Epithelial cell of esophagus (primary cell): ENCODE results near the gene INTS6.

Experiments
- DNase-seq: peaks from one replicate; pipeline ENCODE4 v3.0.0; 2010; ENCODE audit warnings: low read depth
- H3K4me3 ChIP-seq: 2 replicates; pipeline ENCODE4 v1.5.1; 2011; ENCODE audit warnings: mild to moderate bottlenecking, low read length, control low read depth
- TF ChIP-seq, protein P1 (sequence below): IDR thresholded peaks from 2 replicates; pipeline ENCODE4 v1.5.1; 2011; ENCODE audit warnings: low read depth, mild to moderate bottlenecking, low read length, control low read depth, inconsistent platforms; ENCODE audit not compliant: insufficient read depth; ENCODE audit errors: missing control alignments

Gene INTS6

DNA sequence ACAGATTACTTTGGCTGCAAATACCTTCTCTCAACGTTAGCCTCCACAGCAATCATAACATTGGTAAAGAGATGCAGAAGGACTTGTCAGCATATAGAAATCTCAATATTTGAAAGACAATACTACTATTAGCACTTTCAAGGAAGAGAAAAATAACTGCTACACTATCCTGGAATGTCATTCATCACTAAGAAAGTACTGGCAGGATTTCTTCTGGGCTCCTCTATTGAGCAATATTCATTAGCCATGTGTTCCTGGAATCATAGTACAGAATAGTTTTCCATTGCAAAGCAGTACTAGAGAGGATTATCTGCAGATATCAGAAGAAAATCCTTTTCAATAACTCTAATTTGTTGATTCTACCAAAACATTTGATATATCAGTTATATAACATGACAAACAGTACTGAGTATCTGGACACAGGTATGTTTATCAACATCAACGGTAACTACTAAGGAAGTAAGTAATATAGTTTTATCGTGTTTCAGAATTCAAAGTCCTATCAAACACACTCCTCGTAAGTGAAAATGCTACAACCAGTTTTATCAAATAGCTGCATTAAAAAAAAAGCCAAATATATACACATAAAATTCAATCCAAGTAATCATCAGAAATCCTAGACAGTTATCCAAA lies 27.3 kb downstream of the INTS6 start:
- H3K4me3 ChIP-seq = no peak overlapping the region
- TF ChIP-seq, protein P1, sequence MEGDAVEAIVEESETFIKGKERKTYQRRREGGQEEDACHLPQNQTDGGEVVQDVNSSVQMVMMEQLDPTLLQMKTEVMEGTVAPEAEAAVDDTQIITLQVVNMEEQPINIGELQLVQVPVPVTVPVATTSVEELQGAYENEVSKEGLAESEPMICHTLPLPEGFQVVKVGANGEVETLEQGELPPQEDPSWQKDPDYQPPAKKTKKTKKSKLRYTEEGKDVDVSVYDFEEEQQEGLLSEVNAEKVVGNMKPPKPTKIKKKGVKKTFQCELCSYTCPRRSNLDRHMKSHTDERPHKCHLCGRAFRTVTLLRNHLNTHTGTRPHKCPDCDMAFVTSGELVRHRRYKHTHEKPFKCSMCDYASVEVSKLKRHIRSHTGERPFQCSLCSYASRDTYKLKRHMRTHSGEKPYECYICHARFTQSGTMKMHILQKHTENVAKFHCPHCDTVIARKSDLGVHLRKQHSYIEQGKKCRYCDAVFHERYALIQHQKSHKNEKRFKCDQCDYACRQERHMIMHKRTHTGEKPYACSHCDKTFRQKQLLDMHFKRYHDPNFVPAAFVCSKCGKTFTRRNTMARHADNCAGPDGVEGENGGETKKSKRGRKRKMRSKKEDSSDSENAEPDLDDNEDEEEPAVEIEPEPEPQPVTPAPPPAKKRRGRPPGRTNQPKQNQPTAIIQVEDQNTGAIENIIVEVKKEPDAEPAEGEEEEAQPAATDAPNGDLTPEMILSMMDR = no peak
- peak; percentile 42 for DNase-seq

DNA sequence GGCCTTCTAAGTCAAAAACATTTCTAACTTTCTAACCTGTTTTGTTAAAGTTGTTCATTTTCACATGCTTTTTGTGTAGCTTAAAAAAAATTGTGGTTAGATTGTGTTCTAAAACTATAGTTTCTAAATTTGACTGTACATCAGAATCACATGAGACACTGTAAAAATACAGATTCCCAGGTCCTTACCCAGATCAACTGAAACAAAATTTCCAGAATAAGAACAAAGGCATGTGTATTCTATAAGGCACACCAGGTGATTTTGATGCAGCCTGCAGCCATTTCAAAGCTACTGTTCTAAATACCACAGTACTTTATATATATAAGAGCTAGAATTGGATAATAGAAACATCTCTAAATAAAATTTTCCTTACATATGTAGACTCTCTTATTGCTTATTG lies 29.1 kb downstream of the INTS6 start:
- DNase-seq = no peak
- TF ChIP-seq, protein P1 = no peak
- H3K4me3 ChIP-seq = no peak overlapping the region

DNA sequence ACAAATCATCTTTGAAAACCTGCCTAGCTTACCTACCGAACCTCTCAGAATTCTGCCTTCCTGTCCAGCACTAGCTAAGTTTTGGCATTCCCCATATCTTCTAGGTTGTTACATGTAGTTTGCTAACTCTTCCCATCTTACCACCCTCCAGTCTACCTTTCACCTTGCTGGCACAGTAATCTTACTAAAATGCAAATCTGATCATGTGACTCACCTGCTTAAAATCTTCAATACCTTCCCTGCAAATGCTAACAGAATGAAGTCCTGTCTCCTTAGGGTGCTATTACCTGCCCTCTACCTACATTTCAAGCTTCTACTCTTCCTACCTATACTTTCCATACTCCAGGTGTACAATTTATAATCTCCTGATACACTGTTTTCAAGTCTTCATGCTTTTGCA lies 30.4 kb downstream of the INTS6 start:
- no peak overlapping the region for H3K4me3 ChIP-seq
- TF ChIP-seq, protein P1 = no peak
- peak; percentile 16 for DNase-seq

DNA sequence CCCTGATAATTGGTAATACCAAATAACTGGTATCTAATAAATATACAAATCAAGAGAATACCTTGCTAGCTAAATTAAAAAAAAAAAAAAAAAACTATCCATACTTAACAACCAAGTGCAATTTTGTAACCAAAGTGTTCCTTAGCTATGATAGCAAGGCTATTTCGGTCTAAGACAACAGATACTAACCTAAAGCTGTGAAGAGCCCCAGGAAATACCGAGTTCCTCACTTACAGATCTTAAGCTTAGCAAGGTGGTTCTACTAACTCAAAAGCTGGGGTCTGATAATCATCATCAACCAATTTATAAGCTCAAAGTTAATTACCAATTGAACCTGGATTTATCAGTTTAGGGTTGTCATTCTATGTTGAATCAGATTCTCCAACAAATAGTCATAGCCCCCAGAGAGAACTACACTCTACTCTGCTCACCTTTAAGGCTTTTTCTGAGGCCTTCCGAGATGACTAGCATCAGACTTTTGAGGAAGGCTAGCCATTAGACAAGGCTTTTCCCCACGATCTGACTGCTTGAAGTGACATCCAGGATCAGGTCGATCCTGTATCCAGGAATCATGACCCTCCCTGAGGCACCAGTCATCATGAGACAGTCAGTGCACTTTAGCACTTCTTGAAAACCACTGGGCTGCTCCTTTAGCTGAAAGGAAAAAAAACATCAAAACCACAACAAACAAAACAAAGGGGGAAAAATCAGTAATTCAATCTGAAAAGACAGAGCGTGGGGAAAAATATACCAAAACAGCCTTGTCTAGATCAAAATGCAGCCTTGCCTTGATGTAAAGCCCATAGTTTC lies 31.9 kb downstream of the INTS6 start:
- TF ChIP-seq, protein P1 = no peak
- no peak overlapping the region for H3K4me3 ChIP-seq
- DNase-seq = no peak

DNA sequence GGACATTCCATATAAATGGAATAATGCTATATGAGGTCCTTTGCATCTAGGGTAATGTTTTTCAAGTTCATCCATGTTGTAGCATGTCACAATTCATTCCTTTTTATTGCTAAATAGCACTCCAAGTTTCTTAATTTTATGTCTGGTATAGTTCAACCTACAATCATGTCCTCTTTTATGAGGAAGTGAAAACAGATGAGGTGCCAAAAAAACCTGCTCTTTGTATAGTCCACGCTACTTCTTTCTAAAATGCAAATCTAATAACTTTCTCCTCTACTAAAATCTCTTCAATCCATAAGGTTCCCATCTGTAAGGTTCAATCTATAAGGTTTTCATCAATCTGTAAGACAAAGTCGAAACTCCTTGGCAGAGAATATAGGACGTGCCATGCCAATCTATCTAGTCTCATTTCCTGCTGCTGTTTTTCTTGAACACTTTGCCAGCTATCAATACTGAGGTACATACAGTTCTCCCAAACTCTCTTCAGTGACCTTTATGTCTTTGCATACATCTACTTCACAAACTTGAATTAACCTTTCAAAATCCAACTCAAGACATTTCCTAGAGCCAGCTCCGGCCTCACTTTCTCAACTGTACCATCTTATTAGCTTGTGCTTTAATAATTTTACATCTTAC lies 33.7 kb downstream of the INTS6 start:
- DNase-seq = peak; percentile 32
- TF ChIP-seq, protein P1 = no peak
- H3K4me3 ChIP-seq = no peak overlapping the region

DNA sequence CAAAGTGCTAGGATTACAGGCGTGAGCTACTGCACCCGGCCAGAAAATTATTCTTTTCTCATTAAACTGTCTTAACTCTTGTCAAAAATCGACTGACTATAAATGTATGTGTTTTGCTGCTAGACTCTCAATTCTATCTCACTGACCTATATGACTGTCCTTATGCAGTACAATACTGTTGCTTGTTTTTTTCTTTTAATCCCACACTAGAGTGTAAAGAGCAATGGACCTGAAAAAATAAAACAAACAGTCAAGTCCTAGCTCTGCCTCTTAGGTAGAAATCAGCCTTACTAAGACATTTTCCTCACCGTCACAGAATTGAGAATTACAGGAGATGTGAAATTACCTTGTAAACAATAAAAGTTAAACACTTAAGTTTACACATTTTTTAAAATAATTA lies 35.1 kb downstream of the INTS6 start:
- H3K4me3 ChIP-seq = no peak overlapping the region
- TF ChIP-seq, protein P1 = no peak
- DNase-seq = no peak
